Effector memory CD8-positive, alpha-beta T cell (primary cell): ENCODE results near the gene MMAA.
A peak's percentile ranks its signal among the peaks of the same experiment; 100 is the strongest.
"Not testable (repeated sequence)": the region's sequence is repeated elsewhere in the genome, so short reads cannot be mapped to it uniquely, and the experiment has no call there.

Source experiments
- ATAC-seq: fragments of 150-1000 bp; cut with Tn5 transposase; replicated peaks from 2 replicates; pipeline ENCODE4 v1.10.0; 2021; ENCODE audit warnings: mild to moderate bottlenecking, moderate library complexity
- DNase-seq, 3 experiments: peaks; one replicate each; pipeline ENCODE4 v3.0.0; 2021
- H3K27ac Mint-ChIP-seq, 2 donors: one replicate each; pipeline ENCODE4 v1.8.0; 2022; ENCODE audit warnings: mild to moderate bottlenecking in 2 of 2, mixed read lengths in 2 of 2, moderate library complexity in 2 of 2
- H3K27me3 Mint-ChIP-seq, 2 donors: one replicate each; pipeline ENCODE4 v1.8.0; 2022; ENCODE audit warnings: mixed read lengths in 2 of 2
- H3K36me3 Mint-ChIP-seq: one replicate; pipeline ENCODE4 v1.8.0; 2022; ENCODE audit warnings: mild to moderate bottlenecking, moderate library complexity, mixed read lengths; ENCODE audit not compliant: insufficient read depth
- H3K4me1 Mint-ChIP-seq, 2 donors: one replicate each; pipeline ENCODE4 v1.8.0; 2022; ENCODE audit warnings: low read depth in 2 of 2, mixed read lengths in 2 of 2
- H3K4me3 Mint-ChIP-seq, 2 donors: one replicate each; pipeline ENCODE4 v1.8.0; 2022; ENCODE audit warnings: mild to moderate bottlenecking in 2 of 2, mixed read lengths in 2 of 2, moderate library complexity in 2 of 2
- H3K9me3 Mint-ChIP-seq, 2 donors: one replicate each; pipeline ENCODE4 v1.8.0; 2022; ENCODE audit warnings: mixed read lengths in 2 of 2
- total RNA-seq, 9 experiments: gene quantifications; one replicate each; lab custom pipeline; 2026; lab: John Stamatoyannopoulos, UW

MMAA gene
- 7.6 to 16.9 (median 14.2) reads per million in 9 experiments for total RNA-seq

GRCh38 chr4:145618932-145619638, at the start of gene MMAA:
TSS of gene MMAA (plus strand) at chr4:145619385. CDS start at chr4:145639140, 19,755 bp downstream.
- peak within 1 kb of the TSS; percentile 98 to 99 for H3K27ac Mint-ChIP-seq
- H3K4me1 Mint-ChIP-seq, result peaks cover 20 to 44% of the 10 kb centered on the region in 2 donors
- peak; percentile 92 for ATAC-seq
- peak; percentile 93 to 94 (median 93) for DNase-seq
- H3K4me3 Mint-ChIP-seq, result peak within 1 kb of the TSS; percentile 95 to 97
- no peaks in the 10 kb centered on the region for H3K9me3 Mint-ChIP-seq
- H3K36me3 Mint-ChIP-seq, result peaks cover 26% of the 10 kb centered on the region
- no peaks in the 10 kb centered on the region for H3K27me3 Mint-ChIP-seq

- peaks cover 48 to 52% of the 10 kb centered on the region in 2 donors for H3K27me3 Mint-ChIP-seq
- H3K27ac Mint-ChIP-seq, H3K4me1 Mint-ChIP-seq, ATAC-seq, H3K4me3 Mint-ChIP-seq, DNase-seq, H3K36me3 Mint-ChIP-seq, H3K9me3 Mint-ChIP-seq: not testable (repeated sequence)
Measured at GRCh38 chr4:145574546-145574945, 44.6 kb upstream of the MMAA start.

DNA sequence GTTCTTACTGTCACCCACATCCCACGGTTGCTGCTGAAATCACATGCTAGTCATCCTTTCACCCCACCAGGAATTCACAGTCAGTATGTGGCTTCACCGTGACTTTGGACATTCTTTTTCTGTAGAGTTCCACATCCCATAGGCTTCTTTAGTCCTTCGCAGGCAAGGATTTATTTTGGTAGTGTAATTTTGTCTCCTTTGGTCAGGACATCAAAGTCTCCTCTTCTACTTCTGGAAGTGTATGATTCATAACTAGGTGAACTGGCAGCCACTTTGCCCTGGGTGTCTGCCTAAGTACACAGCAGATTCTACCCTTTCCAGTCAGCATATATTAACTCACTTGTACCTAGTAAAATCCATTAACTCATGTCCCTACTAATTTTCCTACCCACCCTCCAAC, 38.3 kb upstream of the MMAA start:
- Mint-ChIP-seq H3K27ac (no peak overlapping the region), H3K4me3 (no peak overlapping the region), H3K36me3 (no peaks in the 10 kb centered on the region), H3K9me3 (peaks cover 0 to 2% of the 10 kb centered on the region in 2 donors), H3K27me3 (peaks cover 27 to 40% of the 10 kb centered on the region in 2 donors), H3K4me1 (no peaks in the 10 kb centered on the region)
- ATAC-seq (no peak), DNase-seq (no peak)

- DNase-seq (no peak), ATAC-seq (no peak)
- Mint-ChIP-seq H3K36me3 (no peaks in the 10 kb centered on the region), H3K4me3 (no peak overlapping the region), H3K4me1 (no peaks in the 10 kb centered on the region), H3K27ac (no peak overlapping the region), H3K9me3 (peaks cover 0 to 2% of the 10 kb centered on the region in 2 donors), H3K27me3 (peaks cover 25 to 36% of the 10 kb centered on the region in 2 donors)
Measured at GRCh38 chr4:145583191-145584055, 35.8 kb upstream of the MMAA start.

GRCh38 chr4:145587088-145587754, 32.0 kb upstream of the MMAA start:
- Mint-ChIP-seq H3K27ac (no peak overlapping the region), H3K9me3 (no peaks in the 10 kb centered on the region), H3K36me3 (no peaks in the 10 kb centered on the region), H3K27me3 (peaks cover 23 to 24% of the 10 kb centered on the region in 2 donors), H3K4me3 (no peak overlapping the region), H3K4me1 (no peaks in the 10 kb centered on the region)
- DNase-seq (no peak), ATAC-seq (no peak)

DNA sequence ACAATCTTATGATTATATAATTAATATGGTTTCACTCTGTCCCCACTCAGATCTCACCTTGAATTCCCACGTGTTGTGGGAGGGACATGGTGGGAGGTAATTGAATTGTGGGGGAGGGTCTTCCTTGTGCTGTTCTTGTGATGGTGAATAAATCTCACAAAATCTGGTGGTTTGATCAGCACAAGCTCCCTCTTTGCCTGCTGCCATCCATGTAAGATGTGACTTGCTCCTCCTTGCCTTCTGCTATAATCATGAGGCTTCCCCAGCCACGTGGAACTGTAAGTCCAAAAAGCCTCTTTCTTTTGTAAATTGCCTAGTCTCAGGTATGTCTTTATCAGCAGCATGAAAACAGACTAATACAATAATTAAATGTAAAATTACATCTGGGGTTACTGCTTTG, 29.8 kb upstream of the MMAA start:
- ATAC-seq, H3K4me1 Mint-ChIP-seq, H3K36me3 Mint-ChIP-seq, DNase-seq, H3K4me3 Mint-ChIP-seq, H3K9me3 Mint-ChIP-seq, H3K27ac Mint-ChIP-seq: not testable (repeated sequence)
- peaks cover 37% of the 10 kb centered on the region in 2 donors for H3K27me3 Mint-ChIP-seq

- Mint-ChIP-seq H3K9me3 (no peaks in the 10 kb centered on the region), H3K4me3 (no peak overlapping the region), H3K27me3 (peaks cover 44% of the 10 kb centered on the region in 2 donors), H3K27ac (no peak overlapping the region), H3K4me1 (no peaks in the 10 kb centered on the region), H3K36me3 (no peaks in the 10 kb centered on the region)
- DNase-seq (no peak), ATAC-seq (no peak)
Measured at GRCh38 chr4:145589916-145590702, 29.1 kb upstream of the MMAA start.

DNA sequence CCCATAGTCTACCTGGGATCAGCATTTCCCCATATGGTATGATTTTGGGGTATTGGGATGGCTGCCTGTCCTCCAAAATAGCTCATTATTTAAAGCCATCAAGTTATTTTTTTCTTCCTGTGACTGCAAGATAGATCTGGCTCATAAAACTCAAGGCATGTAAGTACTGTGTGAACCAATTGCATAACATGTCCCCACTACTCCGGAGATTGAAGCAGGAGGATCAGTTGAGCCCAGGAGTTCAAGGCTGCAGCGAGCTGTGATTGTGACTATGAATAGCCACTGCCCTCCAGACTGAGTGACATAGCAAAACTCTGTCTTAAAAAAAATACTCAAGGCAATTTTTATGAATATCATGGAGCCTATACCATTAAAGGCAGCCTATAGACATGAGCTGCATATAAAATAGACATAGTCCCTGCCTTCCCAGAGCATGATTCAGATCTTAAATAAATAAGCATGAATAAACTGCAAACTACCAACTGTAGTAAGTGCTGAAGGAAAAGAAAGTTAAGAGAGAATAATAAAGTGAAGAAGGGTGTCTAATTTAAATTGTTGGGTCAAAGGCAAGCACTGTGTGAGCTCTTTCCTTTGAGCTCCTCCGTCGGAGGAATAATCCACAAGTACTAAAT, 16.9 kb upstream of the MMAA start:
- no peaks in the 10 kb centered on the region for H3K9me3 Mint-ChIP-seq
- DNase-seq (no peak), ATAC-seq (no peak)
- H3K36me3 Mint-ChIP-seq, result peaks cover 3% of the 10 kb centered on the region
- no peak overlapping the region for H3K27ac Mint-ChIP-seq
- H3K4me3 Mint-ChIP-seq, result no peak overlapping the region
- H3K27me3 Mint-ChIP-seq, result peaks cover 28 to 29% of the 10 kb centered on the region in 2 donors
- H3K4me1 Mint-ChIP-seq, result no peaks in the 10 kb centered on the region

DNA sequence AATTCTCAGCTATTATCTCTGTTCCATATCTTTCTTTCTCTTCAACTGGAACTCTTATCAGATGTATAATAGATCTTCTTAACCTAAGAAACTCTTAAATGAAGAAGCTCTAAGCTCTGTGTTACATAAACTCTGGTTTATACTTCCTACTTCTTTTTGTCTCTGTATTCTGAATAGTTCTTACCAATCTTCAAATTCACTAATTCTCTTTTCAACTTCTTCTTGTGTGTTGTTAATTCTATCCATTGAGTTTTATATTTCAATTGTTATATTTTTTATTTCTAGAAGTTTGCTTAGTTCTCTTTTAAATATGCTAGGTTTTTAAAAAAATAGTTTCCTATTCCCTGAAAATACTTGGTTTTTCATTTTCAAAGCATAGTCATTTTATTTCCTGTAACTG, 13.2 kb upstream of the MMAA start:
- peaks cover 3% of the 10 kb centered on the region for H3K36me3 Mint-ChIP-seq
- H3K27me3 Mint-ChIP-seq, result peaks cover 21 to 25% of the 10 kb centered on the region in 2 donors
- H3K4me3 Mint-ChIP-seq, result no peak overlapping the region
- H3K4me1 Mint-ChIP-seq, result no peaks in the 10 kb centered on the region
- DNase-seq, result no peak
- no peak overlapping the region for H3K27ac Mint-ChIP-seq
- H3K9me3 Mint-ChIP-seq, result no peaks in the 10 kb centered on the region
- ATAC-seq, result no peak

- Mint-ChIP-seq H3K4me3 (no peak overlapping the region), H3K36me3 (peaks cover 3% of the 10 kb centered on the region), H3K27me3 (peaks cover 9 to 11% of the 10 kb centered on the region in 2 donors), H3K4me1 (no peaks in the 10 kb centered on the region), H3K9me3 (no peaks in the 10 kb centered on the region), H3K27ac (no peak overlapping the region)
- ATAC-seq (peak; percentile 77), DNase-seq (peak; percentile 54 to 70 (median 54))
Measured at GRCh38 chr4:145609481-145610427, 9.4 kb upstream of the MMAA start.

DNA sequence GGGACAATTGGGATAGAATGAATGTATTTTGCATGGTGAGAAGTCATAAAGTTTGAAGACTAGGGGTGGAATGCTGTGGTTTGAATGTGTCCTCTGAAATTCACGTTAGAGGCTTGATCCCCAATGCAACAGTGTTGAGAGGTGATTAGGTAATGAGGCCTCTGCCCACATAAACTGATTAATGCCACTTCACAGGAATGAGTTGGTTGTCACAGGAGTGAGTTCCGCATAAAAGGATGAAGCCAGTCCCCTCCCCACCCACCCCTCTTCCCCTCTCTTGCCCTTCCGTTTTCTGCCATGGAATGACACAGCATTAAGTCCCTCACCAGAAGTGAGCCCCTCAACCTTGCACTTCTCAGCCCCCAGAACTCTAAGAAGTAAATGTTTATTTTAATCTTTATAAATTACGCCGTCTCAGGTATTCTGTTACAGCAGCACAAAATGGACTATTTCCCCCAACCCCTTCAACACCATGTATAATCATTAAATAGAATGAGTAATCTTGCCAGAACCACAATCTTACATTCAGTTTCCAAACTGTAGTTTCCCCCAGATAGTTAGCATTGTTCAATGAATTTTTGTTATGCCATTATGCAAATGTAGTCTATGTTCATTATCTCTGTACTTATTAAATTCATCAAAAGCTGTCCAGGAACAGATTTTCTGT, 5.5 kb upstream of the MMAA start:
- H3K4me3 Mint-ChIP-seq, result no peak overlapping the region
- no peaks in the 10 kb centered on the region for H3K27me3 Mint-ChIP-seq
- no peak overlapping the region for H3K27ac Mint-ChIP-seq
- peaks cover 3 to 10% of the 10 kb centered on the region in 2 donors for H3K4me1 Mint-ChIP-seq
- no peak for ATAC-seq
- H3K36me3 Mint-ChIP-seq, result peaks cover 10% of the 10 kb centered on the region
- DNase-seq, result no peak
- no peaks in the 10 kb centered on the region for H3K9me3 Mint-ChIP-seq
